ENCODE data around the gene KLHL17.
A peak's percentile ranks its signal among the peaks of the same experiment; 100 is the strongest.

The KLHL17 gene

GRCh38 chr1:923131-923990, 37.0 kb upstream of the KLHL17 start, which contains the start of gene SAMD11:
SAMD11 (plus strand) TSS chr1:923923; CDS start chr1:924432, 509 bp downstream.
- peak; percentile 34 for DNase-seq (ENCODE audit: low read depth)

GRCh38 chr1:923991-924655, 36.3 kb upstream of the KLHL17 start:
- no peak for DNase-seq (ENCODE audit: low read depth)

GRCh38 chr1:924656-925560, 35.5 kb upstream of the KLHL17 start:
- no peak for DNase-seq (ENCODE audit: low read depth)

GRCh38 chr1:925561-926421, 34.6 kb upstream of the KLHL17 start:
- no peak for DNase-seq (ENCODE audit: low read depth)

GRCh38 chr1:927234-927633, 33.1 kb upstream of the KLHL17 start:
- no peak for DNase-seq (ENCODE audit: low read depth)

GRCh38 chr1:927748-928147, 32.6 kb upstream of the KLHL17 start:
- DNase-seq (ENCODE audit: low read depth) = no peak

- no peak for DNase-seq (ENCODE audit: low read depth)
Observed at GRCh38 chr1:928825-929661, 31.3 kb upstream of the KLHL17 start.

GRCh38 chr1:929712-930632, 30.4 kb upstream of the KLHL17 start:
- DNase-seq (ENCODE audit: low read depth) = no peak

GRCh38 chr1:930633-931138, 29.7 kb upstream of the KLHL17 start:
- DNase-seq (ENCODE audit: low read depth) = no peak

GRCh38 chr1:931380-932172, 28.8 kb upstream of the KLHL17 start:
- DNase-seq (ENCODE audit: low read depth) = no peak

- DNase-seq (ENCODE audit: low read depth) = no peak
Observed at GRCh38 chr1:932173-932510, 28.2 kb upstream of the KLHL17 start.

- DNase-seq (ENCODE audit: low read depth) = no peak
Observed at GRCh38 chr1:932776-933602, 27.4 kb upstream of the KLHL17 start.

GRCh38 chr1:933603-933940, 26.8 kb upstream of the KLHL17 start:
- no peak for DNase-seq (ENCODE audit: low read depth)

- no peak for DNase-seq (ENCODE audit: low read depth)
Observed at GRCh38 chr1:934991-935750, 25.2 kb upstream of the KLHL17 start.

GRCh38 chr1:935751-936231, 24.6 kb upstream of the KLHL17 start:
- no peak for DNase-seq (ENCODE audit: low read depth)

- no peak for DNase-seq (ENCODE audit: low read depth)
Observed at GRCh38 chr1:936348-937264, 23.8 kb upstream of the KLHL17 start.

All from activated T-cell treated with anti-CD3 and anti-CD28 coated beads for 24 hours (primary cell).